Upper lobe of left lung (tissue), 6 donors: ENCODE data around the gene PLB1. TPM values are rescaled to one million over a fixed set of nuclear protein-coding genes. Genes with fewer than 3 reads are reported as not detected.

Experiments
- ATAC-seq, 2 donors: fragments of 200-7000 bp; cut with Tn5 transposase; one replicate each; pipeline ENCODE4 v1.9.1; 2022; ENCODE audit warnings: mild to moderate bottlenecking in 2 of 2, moderate library complexity in 2 of 2; ENCODE audit not compliant: low FRiP score in 2 of 2
- DNase-seq, 2 donors: peaks; one replicate each; pipeline ENCODE4 v3.0.0-alpha.2; 2019 to 2020
- H3K27ac ChIP-seq, 4 donors: fragments of 200-600 bp; sonication (generic); one replicate each; pipeline ENCODE4 v1.5.1; 2016 to 2019
- H3K27me3 ChIP-seq, 4 donors: fragments of 200-600 bp; sonication (generic); one replicate each; pipeline ENCODE4 v1.5.1; 2017 to 2019
- H3K36me3 ChIP-seq, 4 donors: fragments of 200-600 bp; sonication (generic); one replicate each; pipeline ENCODE4 v1.5.1; 2016 to 2019
- H3K4me1 ChIP-seq, 4 donors: fragments of 200-600 bp; sonication (generic); one replicate each; pipeline ENCODE4 v1.5.1; 2018 to 2019
- H3K4me3 ChIP-seq, 4 donors: fragments of 200-600 bp; sonication (generic); one replicate each; pipeline ENCODE4 v1.5.1; 2017 to 2019; ENCODE audit warnings: mild to moderate bottlenecking in 2 of 4, moderate library complexity in 1 of 4
- H3K9me3 ChIP-seq, 4 donors: fragments of 200-600 bp; sonication (generic); one replicate each; pipeline ENCODE4 v1.5.1; 2018 to 2019
- EP300 ChIP-seq, 4 donors: sonication (generic); formaldehyde crosslinking; IDR thresholded peaks; one replicate each; pipeline ENCODE4 v1.5.1; 2017; ENCODE audit warnings: antibody characterized with exemption in 4 of 4, control low read depth in 2 of 4
- POLR2A ChIP-seq, 4 donors: fragments of 450-650 bp; IDR thresholded peaks; one replicate each; pipeline ENCODE4 v1.5.1; 2016 to 2017; ENCODE audit warnings: antibody characterized with exemption in 4 of 4, mild to moderate bottlenecking in 2 of 4
- POLR2AphosphoS5 ChIP-seq, 2 donors: sonication (generic); formaldehyde crosslinking; IDR thresholded peaks; one replicate each; pipeline ENCODE4 v1.5.1; 2017; ENCODE audit warnings: antibody characterized with exemption in 2 of 2
- WGBS, 2 donors: methylation state at CpG; one replicate each; pipeline ENCODE4 v1.1.5; 2017 to 2018; 5-methylcytosine and 5-hydroxymethylcytosine counted together
- total RNA-seq, 6 donors: library from RNA; depleted of rRNA in 4 of 6; stranded (reverse); fragments of >200 nt in 4 of 6; gene quantifications; one replicate each; pipeline versions ENCODE4 v1.1.0 to v1.2.1, GENCODE V29; 2016 to 2021
- TF ChIP-seq, protein P1 (sequence below), 6 experiments: fragments of 450-650 bp in 4 of 6; fragments of 200-600 bp in 2 of 6; sonication (generic) in 2 of 6; IDR thresholded peaks; one replicate each; pipeline ENCODE4 v1.5.1; 2016 to 2019; ENCODE audit warnings: antibody characterized with exemption in 6 of 6
- donor health status: DM: no; HTN: no; CAD: no; lungs with moderate emphysema.
- donor health status: DM: no; HTN: yes; CAD: no; lungs with severe emphysema.

The PLB1 gene
- total RNA-seq, 6 donors from 2014 or later, result 3.1 to 9.1 (median 5.4) TPM

DNA sequence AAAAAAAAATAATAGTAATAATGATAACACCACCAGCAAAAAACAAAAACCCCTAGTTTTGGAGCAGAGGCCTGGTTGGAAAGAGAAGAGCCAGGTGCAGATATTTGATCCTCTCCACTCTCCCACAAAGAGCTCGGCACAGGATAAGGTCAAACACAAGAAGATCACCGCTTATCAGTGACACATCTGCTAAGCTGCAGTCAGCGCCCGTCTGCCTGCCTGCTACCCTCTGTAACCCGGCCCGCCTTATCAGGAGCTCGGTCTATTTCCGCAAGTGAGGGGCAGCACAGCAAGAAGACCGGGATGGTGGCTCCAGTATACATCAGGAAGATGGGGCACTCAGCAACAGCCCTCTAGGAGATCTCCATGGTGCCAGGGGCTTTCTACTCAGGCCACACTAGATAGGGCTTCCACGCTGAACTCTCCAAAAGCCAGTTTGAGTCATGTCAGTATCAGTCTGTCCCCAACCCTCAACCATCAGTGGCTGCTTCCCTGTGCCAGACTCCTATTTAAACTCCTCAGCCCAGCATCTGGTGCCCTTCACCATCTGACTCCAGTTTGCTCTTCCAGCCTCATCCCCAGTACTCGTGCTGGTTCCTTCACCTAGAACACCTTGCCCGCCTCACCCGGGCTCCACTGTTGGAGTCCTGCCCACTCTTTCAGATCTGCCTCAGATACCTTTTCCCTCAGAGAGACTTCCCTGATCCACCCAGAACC is 188.4 kb downstream of the PLB1 start:
- peaks cover 17 to 27% (median 22%) of the 10 kb centered on the region in 4 donors for H3K4me1 ChIP-seq
- 85 to 87% methylated on average over 12 to 13 of the region's 13 CpGs for WGBS, 2 donors
- ATAC-seq (no peak), DNase-seq (no peak)
- H3K4me3 ChIP-seq, result no peak overlapping the region
- no peaks in the 10 kb centered on the region for H3K9me3 ChIP-seq
- no peak overlapping the region for H3K27ac ChIP-seq
- no peaks in the 10 kb centered on the region for H3K27me3 ChIP-seq
- TF ChIP-seq, protein P1, sequence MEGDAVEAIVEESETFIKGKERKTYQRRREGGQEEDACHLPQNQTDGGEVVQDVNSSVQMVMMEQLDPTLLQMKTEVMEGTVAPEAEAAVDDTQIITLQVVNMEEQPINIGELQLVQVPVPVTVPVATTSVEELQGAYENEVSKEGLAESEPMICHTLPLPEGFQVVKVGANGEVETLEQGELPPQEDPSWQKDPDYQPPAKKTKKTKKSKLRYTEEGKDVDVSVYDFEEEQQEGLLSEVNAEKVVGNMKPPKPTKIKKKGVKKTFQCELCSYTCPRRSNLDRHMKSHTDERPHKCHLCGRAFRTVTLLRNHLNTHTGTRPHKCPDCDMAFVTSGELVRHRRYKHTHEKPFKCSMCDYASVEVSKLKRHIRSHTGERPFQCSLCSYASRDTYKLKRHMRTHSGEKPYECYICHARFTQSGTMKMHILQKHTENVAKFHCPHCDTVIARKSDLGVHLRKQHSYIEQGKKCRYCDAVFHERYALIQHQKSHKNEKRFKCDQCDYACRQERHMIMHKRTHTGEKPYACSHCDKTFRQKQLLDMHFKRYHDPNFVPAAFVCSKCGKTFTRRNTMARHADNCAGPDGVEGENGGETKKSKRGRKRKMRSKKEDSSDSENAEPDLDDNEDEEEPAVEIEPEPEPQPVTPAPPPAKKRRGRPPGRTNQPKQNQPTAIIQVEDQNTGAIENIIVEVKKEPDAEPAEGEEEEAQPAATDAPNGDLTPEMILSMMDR (IDR thresholded peaks at IDR 0.05), result no peak
- no peaks in the 10 kb centered on the region for H3K36me3 ChIP-seq

DNA sequence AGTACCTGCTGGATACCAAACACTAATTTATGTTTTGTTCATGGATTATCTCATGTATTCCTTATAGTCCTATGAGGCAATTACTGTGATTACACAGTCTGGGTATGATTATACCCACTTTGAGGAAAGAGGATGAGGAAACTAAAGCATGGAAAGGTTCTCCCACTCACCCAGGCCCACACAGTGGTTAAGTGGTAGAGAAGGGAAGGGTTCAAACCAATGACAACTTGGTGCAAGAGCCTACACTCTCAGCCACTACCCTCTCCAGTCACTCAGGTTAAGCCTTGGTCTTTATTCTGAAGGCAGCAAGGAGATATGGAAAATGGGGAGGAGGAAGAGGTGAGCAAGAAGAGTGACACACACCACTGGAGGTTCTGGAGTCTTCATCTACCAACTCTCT is 191.3 kb downstream of the PLB1 start:
- ATAC-seq, result no peak
- TF ChIP-seq EP300 (IDR thresholded peaks at IDR 0.05), result no peak
- TF ChIP-seq, protein P1 (IDR thresholded peaks at IDR 0.05), result no peak
- no peak for TF ChIP-seq POLR2AphosphoS5 (IDR thresholded peaks at IDR 0.05)
- no peak for TF ChIP-seq POLR2A (IDR thresholded peaks at IDR 0.05)
- no peaks in the 10 kb centered on the region for H3K9me3 ChIP-seq

DNA sequence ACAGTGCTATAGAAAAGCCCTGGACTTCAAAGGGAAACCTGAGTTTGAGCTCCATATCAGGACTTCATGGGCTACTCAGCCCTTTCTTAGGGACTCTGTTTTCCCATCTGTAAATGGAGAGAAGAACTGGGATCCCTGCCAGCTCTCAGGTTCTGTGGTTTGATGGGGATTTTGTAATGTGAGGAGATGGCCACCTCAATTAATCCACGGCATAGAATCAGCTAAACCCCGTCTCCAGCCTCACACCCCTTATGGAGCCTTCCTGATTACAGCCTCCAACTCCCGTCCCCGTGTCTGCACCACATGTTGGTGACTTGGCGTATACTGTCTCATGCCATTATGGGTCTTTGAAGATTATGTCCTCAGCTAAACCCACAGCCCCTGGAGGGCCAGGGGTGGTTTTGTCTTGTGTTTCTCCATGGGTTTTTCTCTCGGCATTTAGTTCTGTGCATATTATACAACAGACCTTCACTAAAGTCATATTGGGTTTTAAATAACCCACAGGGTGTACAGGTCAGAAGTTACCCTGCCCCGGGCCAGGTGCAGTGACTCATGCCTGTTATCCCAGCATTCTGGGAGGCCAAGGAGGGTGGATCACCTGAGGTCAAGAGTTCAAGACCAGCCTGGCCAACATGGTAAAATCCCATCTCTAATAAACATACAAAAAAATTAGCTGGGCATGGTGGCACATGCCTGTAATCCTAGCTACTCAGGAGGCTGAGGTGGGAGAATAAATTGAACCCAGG is 192.0 kb downstream of the PLB1 start:
- TF ChIP-seq, protein P1 (IDR thresholded peaks at IDR 0.05), result no peak
- no peak for TF ChIP-seq POLR2AphosphoS5 (IDR thresholded peaks at IDR 0.05)
- TF ChIP-seq EP300 (IDR thresholded peaks at IDR 0.05), result no peak
- TF ChIP-seq POLR2A (IDR thresholded peaks at IDR 0.05), result no peak
- H3K4me3 ChIP-seq, result no peak overlapping the region
- H3K9me3 ChIP-seq, result no peaks in the 10 kb centered on the region
- no peak overlapping the region for H3K27ac ChIP-seq
- no peaks in the 10 kb centered on the region for H3K36me3 ChIP-seq
- ATAC-seq (no peak), DNase-seq (no peak)
- H3K4me1 ChIP-seq, result peaks cover 9 to 19% (median 11%) of the 10 kb centered on the region in 4 donors
- 94 to 95% methylated on average over 7 of the region's 7 CpGs for WGBS, 2 donors
- no peaks in the 10 kb centered on the region for H3K27me3 ChIP-seq

More for the DNA sequence above, 191.3 kb downstream of the PLB1 start:
- DNase-seq, result no peak
- Histone ChIP-seq H3K4me1 (peaks cover 9 to 17% (median 12%) of the 10 kb centered on the region in 4 donors), H3K27ac (no peak overlapping the region), H3K27me3 (no peaks in the 10 kb centered on the region), H3K4me3 (no peak overlapping the region), H3K36me3 (no peaks in the 10 kb centered on the region)

DNA sequence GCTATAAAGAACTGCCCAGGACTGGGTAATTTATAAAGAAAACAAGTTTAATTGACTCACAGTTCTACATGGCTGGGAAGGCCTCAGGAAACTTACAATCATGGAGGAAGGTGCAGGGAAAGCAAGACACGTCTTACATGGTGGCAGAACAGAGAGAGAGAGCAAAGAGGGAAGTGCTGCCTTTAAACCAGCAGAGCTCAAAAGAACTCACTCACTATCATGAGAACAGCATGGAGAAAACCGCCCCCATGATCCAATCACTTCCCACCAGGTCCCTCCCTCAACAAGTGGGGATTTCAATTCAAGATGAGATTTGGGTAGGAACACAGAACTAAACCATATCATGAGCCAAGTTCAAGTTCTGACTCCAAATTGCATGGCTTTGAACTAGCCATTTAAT is 193.0 kb downstream of the PLB1 start:
- 63 to 84% methylated on average over 2 of the region's 2 CpGs for WGBS, 2 donors
- Histone ChIP-seq H3K27ac (no peak overlapping the region), H3K9me3 (no peaks in the 10 kb centered on the region), H3K4me1 (peaks cover 0 to 9% (median under 1%) of the 10 kb centered on the region in 4 donors), H3K27me3 (no peaks in the 10 kb centered on the region), H3K36me3 (no peaks in the 10 kb centered on the region), H3K4me3 (no peak overlapping the region)
- ATAC-seq, result no peak
- TF ChIP-seq POLR2AphosphoS5 (IDR thresholded peaks at IDR 0.05) (no peak), EP300 (IDR thresholded peaks at IDR 0.05) (no peak), POLR2A (IDR thresholded peaks at IDR 0.05) (no peak)
- TF ChIP-seq, protein P1 (IDR thresholded peaks at IDR 0.05), result no peak
- DNase-seq, result no peak
